ENCODE results near the gene VGF. TPM values are rescaled to one million over a fixed set of nuclear protein-coding genes. Genes with fewer than 3 reads are reported as not detected.

VGF gene
- total and polyA plus RNA-seq, 2 experiments from 2014 or later = 3.0 to 4.4 TPM

- Mint-ChIP-seq H3K36me3 (ENCODE audit: low read depth) (peaks cover 10% of the 10 kb centered on the region; the same call in 1 of the 3 replicates), H3K27me3 (ENCODE audit: insufficient read depth, low read depth, poor library complexity) (peaks cover 25% of the 10 kb centered on the region), H3K9me3 (peaks cover 8% of the 10 kb centered on the region), H3K4me3 (no peak overlapping the region), H3K4me1 (peaks cover 32% of the 10 kb centered on the region), H3K27ac (no peak overlapping the region)
- Histone ChIP-seq H3K9me2 (ENCODE audit: insufficient read depth) (no peaks in the 10 kb centered on the region), H3K4me1 (ENCODE audit: insufficient read depth) (peaks cover 42% of the 10 kb centered on the region; the same call in 1 of the 2 replicates), H3K4me3 (no peak overlapping the region), H3K36me3 (ENCODE audit: insufficient read depth) (no peaks in the 10 kb centered on the region), H3K79me2 (replicated peaks; ENCODE audit: insufficient read depth) (no peaks in the 10 kb centered on the region), H4K20me1 (replicated peaks; ENCODE audit: insufficient read depth) (no peaks in the 10 kb centered on the region), H2AFZ (no peak overlapping the region), H3K27me3 (ENCODE audit: insufficient read depth) (no peaks in the 10 kb centered on the region), H3F3A (replicated peaks; ENCODE audit: low read depth) (0 out of 2 replicates have a peak, but pooled peaks cover 10% of the 10 kb centered on the region), H3K27ac (ENCODE audit: low read depth) (no peak overlapping the region), H3K4me2 (no peak overlapping the region)
- TF ChIP-seq, protein P1, sequence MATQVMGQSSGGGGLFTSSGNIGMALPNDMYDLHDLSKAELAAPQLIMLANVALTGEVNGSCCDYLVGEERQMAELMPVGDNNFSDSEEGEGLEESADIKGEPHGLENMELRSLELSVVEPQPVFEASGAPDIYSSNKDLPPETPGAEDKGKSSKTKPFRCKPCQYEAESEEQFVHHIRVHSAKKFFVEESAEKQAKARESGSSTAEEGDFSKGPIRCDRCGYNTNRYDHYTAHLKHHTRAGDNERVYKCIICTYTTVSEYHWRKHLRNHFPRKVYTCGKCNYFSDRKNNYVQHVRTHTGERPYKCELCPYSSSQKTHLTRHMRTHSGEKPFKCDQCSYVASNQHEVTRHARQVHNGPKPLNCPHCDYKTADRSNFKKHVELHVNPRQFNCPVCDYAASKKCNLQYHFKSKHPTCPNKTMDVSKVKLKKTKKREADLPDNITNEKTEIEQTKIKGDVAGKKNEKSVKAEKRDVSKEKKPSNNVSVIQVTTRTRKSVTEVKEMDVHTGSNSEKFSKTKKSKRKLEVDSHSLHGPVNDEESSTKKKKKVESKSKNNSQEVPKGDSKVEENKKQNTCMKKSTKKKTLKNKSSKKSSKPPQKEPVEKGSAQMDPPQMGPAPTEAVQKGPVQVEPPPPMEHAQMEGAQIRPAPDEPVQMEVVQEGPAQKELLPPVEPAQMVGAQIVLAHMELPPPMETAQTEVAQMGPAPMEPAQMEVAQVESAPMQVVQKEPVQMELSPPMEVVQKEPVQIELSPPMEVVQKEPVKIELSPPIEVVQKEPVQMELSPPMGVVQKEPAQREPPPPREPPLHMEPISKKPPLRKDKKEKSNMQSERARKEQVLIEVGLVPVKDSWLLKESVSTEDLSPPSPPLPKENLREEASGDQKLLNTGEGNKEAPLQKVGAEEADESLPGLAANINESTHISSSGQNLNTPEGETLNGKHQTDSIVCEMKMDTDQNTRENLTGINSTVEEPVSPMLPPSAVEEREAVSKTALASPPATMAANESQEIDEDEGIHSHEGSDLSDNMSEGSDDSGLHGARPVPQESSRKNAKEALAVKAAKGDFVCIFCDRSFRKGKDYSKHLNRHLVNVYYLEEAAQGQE (IDR thresholded peaks at IDR 0.05; ENCODE audit: unreplicated experiment) = no peak
- no peak for TF ChIP-seq ZNF331 (CRISPR knock-in tag; IDR thresholded peaks at IDR 0.05; ENCODE audit: low read depth)
- TF ChIP-seq JUNB (IDR thresholded peaks at IDR 0.05; ENCODE audit: unreplicated experiment) = no peak
- no peak for TF ChIP-seq ZNF114 (CRISPR knock-in tag; IDR thresholded peaks at IDR 0.05)
- TF ChIP-seq POLR2AphosphoS5 (IDR thresholded peaks at IDR 0.05; ENCODE audit: low read depth) = no peak
- TF ChIP-seq EZH2 (IDR thresholded peaks at IDR 0.05; ENCODE audit: low read depth, unreplicated experiment) = no peak
- TF ChIP-seq, protein P2, sequence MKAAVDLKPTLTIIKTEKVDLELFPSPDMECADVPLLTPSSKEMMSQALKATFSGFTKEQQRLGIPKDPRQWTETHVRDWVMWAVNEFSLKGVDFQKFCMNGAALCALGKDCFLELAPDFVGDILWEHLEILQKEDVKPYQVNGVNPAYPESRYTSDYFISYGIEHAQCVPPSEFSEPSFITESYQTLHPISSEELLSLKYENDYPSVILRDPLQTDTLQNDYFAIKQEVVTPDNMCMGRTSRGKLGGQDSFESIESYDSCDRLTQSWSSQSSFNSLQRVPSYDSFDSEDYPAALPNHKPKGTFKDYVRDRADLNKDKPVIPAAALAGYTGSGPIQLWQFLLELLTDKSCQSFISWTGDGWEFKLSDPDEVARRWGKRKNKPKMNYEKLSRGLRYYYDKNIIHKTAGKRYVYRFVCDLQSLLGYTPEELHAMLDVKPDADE (IDR thresholded peaks at IDR 0.05) = no peak
- TF ChIP-seq STAT1 (IDR thresholded peaks at IDR 0.05; ENCODE audit: unreplicated experiment) = no peak
- TF ChIP-seq CREB1 (CRISPR knock-in tag; IDR thresholded peaks at IDR 0.05; ENCODE audit: low read depth) = no peak
- no peak for TF ChIP-seq NANOG (IDR thresholded peaks at IDR 0.05; ENCODE audit: borderline replicate concordance)
- ATAC-seq (no peak), DNase-seq (ENCODE audit: low spot score) (no peak)
These were observed 40.9 kb downstream of the VGF start for GRCh38 chr7:101124376-101125056.

DNA sequence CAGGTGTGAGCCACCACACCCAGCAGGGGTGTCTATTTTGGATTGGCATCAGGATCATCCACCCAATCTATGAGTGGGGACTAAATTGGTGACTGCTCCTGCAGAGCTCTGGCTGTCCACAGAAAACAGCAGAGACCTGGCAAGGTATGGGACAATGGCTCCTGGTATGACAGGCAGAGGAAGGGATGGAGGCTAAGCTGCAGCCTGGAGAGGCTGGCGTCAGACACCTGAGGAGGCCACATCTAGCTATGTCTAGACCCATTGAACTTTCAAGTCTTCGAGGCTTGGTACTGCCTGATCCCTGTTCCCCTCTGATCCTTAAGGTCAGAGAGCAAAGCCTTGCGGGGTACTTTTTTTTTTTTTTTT, 41.7 kb downstream of the VGF start:
- no peak for DNase-seq (ENCODE audit: low spot score)
- no peak overlapping the region for H3K4me2 ChIP-seq
- H3K36me3 Mint-ChIP-seq (ENCODE audit: low read depth) = peaks cover 10% of the 10 kb centered on the region; the same call in 1 of the 3 replicates

More for the DNA sequence above, 41.7 kb downstream of the VGF start:
- Histone ChIP-seq H3K27me3 (ENCODE audit: insufficient read depth) (no peaks in the 10 kb centered on the region), H3K9me2 (ENCODE audit: insufficient read depth) (no peaks in the 10 kb centered on the region), H3K4me3 (no peak overlapping the region), H3K27ac (ENCODE audit: low read depth) (no peak overlapping the region), H4K20me1 (replicated peaks; ENCODE audit: insufficient read depth) (no peaks in the 10 kb centered on the region), H3F3A (replicated peaks; ENCODE audit: low read depth) (0 out of 2 replicates have a peak, but pooled peaks cover 10% of the 10 kb centered on the region), H3K36me3 (ENCODE audit: insufficient read depth) (no peaks in the 10 kb centered on the region), H3K4me1 (ENCODE audit: insufficient read depth) (peaks cover 42% of the 10 kb centered on the region; the same call in 1 of the 2 replicates), H2AFZ (no peak overlapping the region), H3K79me2 (replicated peaks; ENCODE audit: insufficient read depth) (no peaks in the 10 kb centered on the region)
- H3K27ac Mint-ChIP-seq = no peak overlapping the region
- TF ChIP-seq ZNF114 (CRISPR knock-in tag; IDR thresholded peaks at IDR 0.05) (no peak), JUNB (IDR thresholded peaks at IDR 0.05; ENCODE audit: unreplicated experiment) (no peak), ZNF331 (CRISPR knock-in tag; IDR thresholded peaks at IDR 0.05; ENCODE audit: low read depth) (no peak), EZH2 (IDR thresholded peaks at IDR 0.05; ENCODE audit: low read depth, unreplicated experiment) (no peak), NANOG (IDR thresholded peaks at IDR 0.05; ENCODE audit: borderline replicate concordance) (no peak)
- no peak overlapping the region for H3K4me3 Mint-ChIP-seq
- H3K9me3 Mint-ChIP-seq = peaks cover 8% of the 10 kb centered on the region
- ATAC-seq = no peak
- peaks cover 26% of the 10 kb centered on the region for H3K27me3 Mint-ChIP-seq (ENCODE audit: insufficient read depth, low read depth, poor library complexity)
- peaks cover 32% of the 10 kb centered on the region for H3K4me1 Mint-ChIP-seq
